Activated CD4-positive, alpha-beta T cell treated with anti-CD3 and anti-CD28 coated beads for 24 hours (primary cell): ENCODE results near the gene PYDC1.
A peak's percentile ranks its signal among the peaks of the same experiment; 100 is the strongest.
"Not testable (repeated sequence)": the region's sequence is repeated elsewhere in the genome, so short reads cannot be mapped to it uniquely, and the experiment has no call there.

ENCODE experiments used
- DNase-seq, 2 donors: peaks; one replicate each; pipeline ENCODE4 v3.0.0-alpha.2; 2020; ENCODE audit warnings: low read depth in 2 of 2

Gene PYDC1

DNA sequence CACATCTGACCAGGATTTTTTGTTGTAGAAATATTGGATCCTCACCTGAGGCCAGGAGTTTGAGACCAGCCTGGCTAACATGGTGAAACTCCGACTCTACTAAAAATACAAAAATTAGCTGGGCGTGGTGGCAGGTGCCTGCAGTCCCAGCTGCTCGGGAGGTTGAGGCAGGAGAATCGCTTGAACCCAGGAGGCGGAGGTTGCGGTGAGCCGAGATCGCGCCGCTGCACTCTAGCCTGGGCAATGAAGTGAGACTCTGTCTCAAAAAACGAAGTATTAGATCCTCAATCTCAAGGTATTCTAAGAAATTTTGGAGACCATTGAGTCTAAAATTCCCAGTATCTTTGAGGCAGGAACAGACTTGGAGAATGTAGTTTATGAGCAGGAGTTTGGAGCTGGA, 21.1 kb downstream of the PYDC1 start:
- not testable (repeated sequence) for DNase-seq

DNA sequence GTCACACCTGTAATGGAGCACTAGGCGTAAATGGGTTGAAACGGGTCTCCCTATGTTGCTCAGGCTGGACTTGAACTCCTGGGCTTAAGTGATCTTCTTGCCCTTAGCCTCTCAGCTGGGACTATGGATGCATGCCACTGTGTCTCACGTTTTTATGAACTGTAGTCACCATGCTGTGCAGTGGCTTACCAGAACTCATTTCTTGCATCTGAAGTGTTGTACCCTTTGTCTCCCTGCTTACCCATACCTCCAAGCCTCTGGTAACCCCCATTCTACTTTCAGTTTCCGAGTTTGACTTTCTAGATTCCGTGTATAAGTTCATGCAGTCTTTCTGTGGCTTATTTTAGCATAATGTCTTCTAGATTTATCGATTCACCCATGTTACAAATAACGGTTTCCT, 22.0 kb downstream of the PYDC1 start:
- DNase-seq = no peak

DNA sequence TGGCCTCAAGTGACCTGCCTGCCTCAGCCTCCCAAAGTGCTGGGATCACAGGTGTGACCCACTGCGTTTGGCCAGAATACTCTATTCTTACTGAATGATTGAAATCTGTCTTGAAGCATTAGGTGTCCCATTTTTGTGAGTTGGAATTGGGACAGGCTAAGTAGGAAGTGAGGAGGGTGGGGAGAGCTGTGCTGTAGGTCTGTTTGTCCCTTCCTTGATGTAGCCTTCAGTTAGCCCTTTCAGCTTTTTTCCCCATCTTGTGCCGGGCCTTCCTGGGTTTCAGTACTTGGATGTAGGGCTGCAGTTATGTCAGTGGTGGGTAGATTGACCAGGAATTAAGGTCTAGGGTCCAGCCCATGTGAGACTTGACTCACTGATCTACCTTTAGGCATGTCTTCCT, 23.1 kb downstream of the PYDC1 start:
- no peak for DNase-seq

DNA sequence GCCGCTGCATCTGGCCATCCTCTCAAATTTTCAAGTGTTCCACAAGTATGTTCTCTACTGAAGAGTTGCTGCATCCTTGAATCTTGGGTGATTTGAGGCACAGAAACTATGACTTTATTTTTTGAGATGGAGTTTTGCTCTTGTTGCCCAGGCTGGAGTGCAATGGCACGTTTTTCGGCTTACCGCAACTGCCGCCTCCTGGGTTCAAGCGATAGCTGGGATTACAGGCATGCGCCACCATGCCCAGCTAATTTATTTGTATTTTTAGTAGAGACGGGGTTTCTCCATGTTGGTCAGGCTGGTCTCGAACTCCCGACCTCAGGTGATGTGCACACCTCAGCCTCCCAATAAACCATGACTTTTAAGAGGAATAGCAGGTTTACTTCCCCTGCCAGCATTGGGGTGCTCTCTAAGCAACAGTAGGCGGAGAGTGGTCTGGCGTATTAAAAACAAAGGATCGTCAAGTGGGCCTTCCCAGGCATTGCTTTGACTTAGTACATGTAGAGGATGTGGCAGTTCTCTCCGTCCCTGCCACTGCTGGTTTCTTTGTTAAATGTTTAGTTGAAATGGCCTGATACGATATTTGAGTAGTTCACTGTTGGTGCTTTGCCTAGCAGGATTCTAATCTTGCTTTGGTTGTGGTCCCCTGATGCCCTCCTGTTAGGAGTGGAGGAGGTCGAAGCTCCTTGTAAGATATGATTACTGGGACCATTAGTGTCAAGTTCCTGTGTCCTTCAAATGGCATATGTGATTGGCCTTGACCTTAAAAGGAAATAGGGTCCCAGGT, 23.9 kb downstream of the PYDC1 start:
- DNase-seq = no peak

DNA sequence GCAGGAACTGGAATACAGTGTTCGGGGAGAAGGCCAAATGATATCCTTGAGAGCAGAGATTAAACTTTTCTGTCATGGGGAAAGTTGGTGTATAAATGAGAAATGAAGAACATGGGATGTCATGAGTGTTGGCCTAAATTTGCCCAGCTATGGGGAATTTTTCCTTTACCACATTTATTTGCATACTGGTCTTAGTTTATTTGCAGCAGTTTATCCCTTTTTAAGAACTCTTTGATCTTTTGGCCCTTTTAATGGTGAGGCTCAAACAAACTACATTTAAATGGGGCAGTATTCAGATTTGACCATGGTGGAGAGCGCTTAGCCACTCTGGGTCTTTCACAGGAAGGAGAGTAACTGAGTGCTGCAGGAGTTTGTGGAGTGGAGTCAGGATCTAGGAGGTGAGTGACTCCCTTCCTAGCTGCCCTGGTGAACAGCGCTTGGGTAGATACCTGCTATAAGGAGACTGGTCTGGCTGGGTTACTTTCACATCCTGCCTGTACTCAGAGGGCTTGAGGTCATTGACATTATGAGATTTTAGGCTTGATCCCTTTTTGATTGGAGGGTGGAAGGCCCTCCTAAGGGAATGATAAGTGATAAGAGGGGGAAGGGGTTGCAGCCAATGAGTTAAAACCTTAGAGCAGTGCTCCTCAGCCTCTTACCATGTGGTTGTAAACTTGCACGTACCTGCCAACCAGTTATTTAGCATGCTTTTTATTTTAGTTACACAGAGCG, 25.1 kb downstream of the PYDC1 start:
- DNase-seq = no peak

DNA sequence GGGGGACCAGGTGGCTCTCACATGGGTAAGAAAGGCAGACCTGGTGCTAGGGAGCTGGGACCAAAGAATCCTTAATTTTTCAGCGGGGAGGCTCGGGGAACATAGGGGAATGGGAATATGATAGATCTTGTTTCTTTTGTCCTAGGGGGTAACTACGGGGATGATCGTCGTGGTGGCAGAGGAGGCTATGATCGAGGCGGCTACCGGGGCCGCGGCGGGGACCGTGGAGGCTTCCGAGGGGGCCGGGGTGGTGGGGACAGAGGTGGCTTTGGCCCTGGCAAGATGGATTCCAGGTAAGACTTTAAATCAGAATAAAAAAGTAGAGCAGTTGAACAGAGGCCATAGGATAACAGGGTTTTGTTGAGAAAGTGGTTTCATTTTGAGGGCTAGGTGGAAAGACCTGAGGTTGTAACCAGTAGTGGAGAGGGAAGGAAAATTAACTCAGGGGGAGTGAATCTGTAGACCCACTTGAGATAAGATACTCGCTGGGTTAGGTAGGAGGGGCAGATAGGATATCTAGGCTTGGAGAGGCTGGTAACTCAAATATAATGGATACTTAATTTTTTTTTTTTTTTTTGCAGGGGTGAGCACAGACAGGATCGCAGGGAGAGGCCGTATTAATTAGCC, 26.0 kb downstream of the PYDC1 start:
- no peak for DNase-seq

DNA sequence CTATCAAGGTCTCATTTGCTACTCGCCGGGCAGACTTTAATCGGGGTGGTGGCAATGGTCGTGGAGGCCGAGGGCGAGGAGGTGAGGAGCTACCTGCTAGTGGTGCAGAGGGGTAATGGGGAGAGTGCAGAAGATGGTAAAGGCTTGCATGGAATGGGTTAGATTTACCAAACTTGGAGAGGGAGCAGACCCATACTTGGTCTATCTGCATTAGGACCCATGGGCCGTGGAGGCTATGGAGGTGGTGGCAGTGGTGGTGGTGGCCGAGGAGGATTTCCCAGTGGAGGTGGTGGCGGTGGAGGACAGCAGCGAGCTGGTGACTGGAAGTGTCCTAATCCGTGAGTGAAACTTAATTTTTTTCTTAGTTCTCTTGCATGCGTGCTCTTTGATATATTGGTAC, 26.9 kb downstream of the PYDC1 start:
- DNase-seq = no peak

DNA sequence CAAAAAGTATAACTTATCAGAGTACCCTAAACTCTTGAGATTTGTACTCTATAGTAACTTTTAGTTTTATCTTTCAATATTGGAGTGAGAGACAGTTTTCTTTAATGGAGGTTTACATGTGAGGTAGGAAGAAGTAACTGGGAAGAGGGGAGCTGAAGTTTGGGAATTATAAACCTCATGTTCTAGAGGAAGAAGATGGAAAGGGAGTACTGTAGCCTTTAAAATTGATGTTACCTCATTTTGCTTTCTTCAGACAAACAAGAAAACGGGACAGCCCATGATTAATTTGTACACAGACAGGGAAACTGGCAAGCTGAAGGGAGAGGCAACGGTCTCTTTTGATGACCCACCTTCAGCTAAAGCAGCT, 27.5 kb downstream of the PYDC1 start:
- DNase-seq = no peak

DNA sequence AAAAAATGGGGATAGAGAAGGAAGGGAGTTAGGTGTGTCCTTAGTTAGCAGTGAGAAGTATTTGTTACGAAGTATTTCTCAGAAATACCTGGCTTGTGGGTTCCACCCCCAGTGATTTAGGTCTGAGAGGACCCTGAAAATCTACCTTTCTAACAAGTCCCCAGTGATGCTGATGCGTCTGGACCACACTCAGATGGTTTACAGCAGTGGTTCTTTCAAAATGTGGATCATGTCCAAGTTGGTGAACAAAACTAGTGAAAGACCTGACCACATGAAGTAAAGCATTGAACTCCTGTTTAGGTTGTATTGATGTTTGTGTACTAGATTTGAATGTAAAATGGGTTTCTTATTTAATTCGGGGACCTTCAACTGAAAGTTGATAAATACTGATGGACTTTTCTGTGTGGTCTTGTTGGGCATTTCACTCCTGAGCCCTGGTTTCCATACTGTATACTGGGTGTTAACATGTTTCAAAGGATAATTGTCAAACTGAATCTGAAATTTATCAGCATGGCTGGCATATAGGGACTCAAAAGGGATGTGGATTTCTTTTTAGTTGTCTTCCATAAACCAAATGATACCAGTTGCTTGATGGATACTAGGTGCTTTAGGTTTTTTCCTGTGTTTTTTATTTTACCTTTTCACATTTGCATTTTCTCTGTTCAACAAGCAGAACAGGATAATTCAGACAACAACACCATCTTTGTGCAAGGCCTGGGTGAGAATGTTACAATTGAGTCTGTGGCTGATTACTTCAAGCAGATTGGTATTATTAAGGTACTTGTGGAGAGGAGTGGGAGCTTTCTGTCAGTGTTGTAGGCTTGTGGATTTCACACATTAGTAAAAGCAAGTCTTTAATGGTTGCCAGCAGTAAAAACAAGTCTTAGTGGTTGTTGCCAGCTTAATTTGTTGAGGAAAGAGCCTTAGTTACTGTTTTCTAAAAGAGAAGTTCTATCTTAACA, 28.2 kb downstream of the PYDC1 start:
- DNase-seq = no peak

DNA sequence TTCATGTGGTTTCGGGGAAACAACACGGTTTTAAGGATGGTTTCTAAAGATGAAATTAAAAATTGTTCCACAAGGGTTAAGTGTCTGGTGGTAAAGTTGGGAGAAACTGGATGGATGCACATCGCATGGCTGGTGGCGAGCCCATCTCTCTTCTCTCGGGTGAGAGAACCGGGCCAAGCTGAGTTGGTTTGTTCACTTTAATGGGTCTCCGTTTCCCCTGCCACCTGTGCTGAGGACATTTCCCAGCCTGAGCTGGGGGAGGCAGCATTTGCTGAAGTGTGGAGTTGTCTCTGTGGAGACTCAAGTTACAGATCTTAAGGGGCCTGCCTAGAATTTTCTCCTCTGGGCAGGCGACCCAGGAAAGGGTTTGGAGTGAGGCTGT, 29.1 kb downstream of the PYDC1 start:
- no peak for DNase-seq

DNA sequence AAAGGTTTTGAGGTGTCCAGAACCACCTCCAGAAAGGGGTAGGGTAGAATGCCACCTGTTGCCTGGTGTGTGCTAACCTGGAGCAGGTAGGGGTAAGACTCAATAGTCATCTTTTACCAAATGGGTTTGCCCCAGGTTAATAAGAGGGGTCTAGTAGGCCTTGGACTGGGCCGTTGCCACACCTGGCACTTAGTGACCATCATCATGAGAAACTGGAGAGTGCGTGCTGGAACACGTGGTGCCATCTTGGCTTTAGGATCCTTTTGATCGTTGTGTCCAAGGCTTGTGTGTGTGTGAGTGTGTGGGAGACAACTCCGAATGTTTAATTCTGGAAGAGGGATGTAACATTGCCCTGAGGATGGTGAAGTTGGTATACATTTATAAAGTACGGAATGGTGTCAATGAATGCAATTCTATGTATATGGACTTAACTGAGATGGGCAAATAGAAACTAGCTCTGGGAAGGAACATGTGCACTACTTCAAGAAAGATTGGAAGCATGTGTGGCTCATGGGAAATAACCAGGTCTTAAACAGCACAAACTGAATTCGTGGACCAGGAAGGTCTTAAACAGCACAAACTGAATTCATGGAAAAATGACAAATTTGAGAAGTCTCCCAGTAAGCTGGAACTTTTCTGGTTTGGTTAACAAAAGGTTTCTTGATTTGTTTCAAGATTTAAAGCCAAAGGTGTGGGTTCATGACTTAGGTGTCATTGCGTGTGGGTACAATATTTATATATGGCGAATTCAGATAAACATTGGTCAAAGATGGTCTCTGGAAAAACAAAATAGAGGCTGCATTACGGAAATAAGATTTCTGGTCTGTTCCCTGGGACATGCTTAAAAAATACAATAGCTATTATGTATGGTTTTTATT, 29.8 kb downstream of the PYDC1 start:
- no peak for DNase-seq

DNA sequence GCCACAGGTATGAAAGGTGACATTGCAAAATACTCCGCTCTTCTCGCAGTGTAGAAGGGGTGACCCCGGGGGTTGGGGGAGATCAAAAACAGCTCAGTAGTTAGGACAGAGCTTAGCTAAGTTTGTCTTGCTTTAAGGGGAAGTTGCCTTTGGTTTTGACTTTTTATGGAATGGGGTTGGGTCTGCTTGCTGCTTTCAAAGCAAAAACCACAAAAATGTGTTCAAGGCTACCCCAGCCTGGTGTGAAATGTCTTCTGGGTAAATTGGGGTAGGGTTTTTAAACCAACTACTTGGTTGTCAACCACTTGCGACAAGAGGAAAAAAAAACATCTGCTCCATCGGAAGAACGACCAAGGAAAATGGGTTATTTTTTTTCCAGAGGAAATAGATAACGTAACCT, 30.8 kb downstream of the PYDC1 start:
- DNase-seq = no peak

DNA sequence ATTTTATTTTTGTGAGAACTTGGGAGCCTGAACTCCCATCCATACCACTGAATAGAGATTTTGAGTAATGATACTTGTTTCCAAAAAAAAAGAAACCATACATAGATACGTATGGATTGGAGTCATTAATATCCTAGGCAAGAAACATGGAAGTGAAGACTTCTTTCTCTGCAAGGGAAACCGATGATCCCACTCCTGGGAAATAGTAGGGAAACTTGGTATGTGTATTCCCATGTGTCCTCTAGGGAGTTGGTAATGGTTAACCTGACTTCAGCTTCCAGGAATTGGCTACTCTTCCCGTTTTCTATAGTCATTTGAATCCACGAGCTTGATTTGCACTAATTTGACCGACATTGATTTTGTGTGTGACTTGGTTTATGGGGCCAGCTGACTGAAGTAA, 31.6 kb downstream of the PYDC1 start:
- DNase-seq = no peak

DNA sequence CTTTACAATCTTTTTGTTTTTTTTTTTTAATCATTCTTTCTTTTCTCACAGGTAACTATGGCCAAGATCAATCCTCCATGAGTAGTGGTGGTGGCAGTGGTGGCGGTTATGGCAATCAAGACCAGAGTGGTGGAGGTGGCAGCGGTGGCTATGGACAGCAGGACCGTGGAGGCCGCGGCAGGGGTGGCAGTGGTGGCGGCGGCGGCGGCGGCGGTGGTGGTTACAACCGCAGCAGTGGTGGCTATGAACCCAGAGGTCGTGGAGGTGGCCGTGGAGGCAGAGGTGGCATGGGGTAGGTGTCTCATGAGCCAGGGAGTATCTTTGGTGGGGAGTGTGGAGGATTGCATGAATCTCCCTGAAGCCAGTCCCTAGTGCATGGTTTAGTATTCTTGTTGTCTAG, 32.0 kb downstream of the PYDC1 start:
- DNase-seq = no peak

DNA sequence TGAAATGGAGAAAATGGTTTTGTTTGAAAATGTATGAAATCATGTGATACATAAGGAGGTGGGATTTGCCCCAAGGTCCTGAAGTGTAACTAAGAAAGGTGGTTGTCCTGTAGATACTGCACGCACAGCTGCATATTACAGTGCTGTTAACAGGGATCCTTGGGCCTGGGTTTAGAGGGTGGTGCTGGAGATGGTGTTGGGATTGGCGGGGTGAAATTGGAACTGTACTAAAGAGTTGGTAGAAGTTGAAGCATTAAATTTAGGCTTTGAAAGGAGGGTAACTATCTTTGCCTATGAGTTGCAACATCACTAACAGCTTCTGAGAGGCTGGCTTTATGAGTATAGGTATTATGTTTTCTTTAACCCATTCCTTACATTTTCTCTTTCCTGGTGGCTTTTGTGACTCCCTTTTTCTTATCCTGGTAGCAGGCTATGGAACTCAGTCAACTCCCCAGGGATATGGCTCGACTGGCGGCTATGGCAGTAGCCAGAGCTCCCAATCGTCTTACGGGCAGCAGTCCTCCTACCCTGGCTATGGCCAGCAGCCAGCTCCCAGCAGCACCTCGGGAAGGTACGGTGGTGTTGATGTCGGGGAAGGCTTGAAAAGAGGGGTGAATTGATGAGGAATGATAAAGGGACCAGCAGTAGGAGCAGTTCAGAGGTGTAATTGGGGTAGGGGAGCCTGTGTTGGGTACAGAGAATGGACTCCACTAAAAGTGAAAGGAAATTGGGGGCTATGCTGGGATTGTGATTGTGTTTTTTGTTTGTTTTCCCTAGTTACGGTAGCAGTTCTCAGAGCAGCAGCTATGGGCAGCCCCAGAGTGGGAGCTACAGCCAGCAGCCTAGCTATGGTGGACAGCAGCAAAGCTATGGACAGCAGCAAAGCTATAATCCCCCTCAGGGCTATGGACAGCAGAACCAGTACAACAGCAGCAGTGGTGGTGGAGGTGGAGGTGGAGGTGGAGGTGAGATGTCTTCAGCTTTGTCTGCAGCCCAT, 33.2 kb downstream of the PYDC1 start:
- DNase-seq = no peak

DNA sequence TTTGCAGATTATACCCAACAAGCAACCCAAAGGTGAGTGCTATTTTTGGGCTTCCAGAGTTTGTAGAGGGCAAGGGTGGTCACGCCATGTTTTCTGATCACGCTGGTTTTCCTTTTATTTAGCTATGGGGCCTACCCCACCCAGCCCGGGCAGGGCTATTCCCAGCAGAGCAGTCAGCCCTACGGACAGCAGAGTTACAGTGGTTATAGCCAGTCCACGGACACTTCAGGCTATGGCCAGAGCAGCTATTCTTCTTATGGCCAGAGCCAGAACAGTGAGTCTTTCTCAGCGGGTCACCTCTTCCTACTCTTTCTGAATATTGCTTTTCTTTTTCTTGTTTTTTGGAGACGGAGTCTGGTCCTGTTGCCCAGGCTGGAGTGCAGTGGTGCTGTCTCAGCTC, 34.5 kb downstream of the PYDC1 start:
- DNase-seq = no peak

DNA sequence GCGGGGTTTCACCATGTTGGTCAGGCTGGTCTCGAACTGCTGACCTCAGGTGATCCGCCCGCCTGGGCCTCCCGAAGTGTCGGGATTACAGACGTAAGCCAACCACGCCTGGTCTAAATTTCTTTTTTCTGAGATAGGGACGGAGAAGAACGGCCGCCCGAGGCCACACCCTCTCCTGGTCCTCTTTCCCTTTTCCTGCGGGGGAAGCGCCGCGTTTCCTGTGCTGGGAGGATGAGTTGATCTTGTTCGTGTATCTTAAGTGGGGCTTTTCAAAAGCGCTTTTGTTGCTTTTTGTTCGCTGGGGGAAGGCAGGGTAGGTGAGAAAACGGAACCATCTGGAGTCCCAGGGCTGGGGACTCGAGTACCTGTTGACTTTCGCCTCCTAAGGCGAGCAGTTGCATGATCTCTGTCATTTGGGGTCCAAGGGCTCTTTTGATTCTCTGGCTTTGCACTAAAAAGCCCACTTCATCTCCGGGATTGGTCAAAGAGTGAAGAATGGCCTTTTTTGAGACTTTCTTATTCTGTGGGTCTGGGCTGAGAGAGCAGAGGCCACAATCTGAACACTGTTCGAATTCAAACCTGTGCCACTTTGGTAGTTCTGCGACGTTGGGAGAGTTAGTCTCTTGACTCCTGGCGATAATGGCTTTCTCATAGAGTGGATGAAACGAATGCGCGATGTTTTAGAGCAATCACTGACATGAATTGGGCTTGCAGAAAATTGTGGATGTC, 35.7 kb downstream of the PYDC1 start:
- no peak for DNase-seq

DNA sequence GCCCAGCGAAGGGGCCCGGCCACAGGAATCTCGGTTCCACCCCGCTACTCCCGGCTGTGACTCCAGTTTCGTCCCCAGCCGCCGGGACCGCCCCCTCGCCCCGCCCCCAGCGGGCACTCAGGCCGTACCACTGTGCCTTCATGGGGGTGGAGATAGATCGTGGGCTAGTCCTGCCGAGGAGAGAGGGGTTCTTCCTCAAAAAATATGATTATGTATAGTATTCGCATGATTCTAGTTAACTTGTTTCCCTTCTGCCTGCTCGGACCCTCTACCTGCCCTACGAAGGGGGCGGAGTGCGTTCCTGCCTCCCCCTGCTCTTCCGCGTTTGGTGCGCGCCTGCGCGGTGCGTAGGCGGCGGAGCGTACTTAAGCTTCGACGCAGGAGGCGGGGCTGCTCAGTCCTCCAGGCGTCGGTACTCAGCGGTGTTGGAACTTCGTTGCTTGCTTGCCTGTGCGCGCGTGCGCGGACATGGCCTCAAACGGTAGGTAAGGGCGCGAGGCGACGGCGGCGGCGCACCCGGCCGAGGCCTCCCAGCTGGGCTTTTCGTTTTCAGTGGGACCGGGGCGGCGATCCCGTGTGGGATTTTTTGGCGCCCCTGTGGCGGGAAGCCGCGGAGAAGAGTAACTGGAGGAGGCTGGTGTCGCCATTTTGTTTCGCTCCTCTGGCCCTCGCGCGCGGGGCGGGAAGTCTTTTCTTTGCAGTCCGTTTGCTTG, 37.0 kb downstream of the PYDC1 start, which contains the start of gene FUS:
TSS of gene FUS (plus strand) at position 393 of the 713 bp plus-strand sequence. CDS start at position 469, 76 bp downstream.
- peak; percentile 85 to 86 for DNase-seq
